ENCODE results near the gene RHBDF2.
A peak's percentile ranks its signal among the peaks of the same experiment; 100 is the strongest.
"Not testable (repeated sequence)": the region's sequence is repeated elsewhere in the genome, so short reads cannot be mapped to it uniquely, and the experiment has no call there.

RHBDF2 gene

GRCh38 chr17:76529224-76530094 lies 28.2 kb upstream of the RHBDF2 start:
- DNase-seq (ENCODE audit: low read depth): no peak
- H3K4me3 ChIP-seq (ENCODE audit: low read depth, low read length): no peak overlapping the region
- in situ Hi-C loops (cut with HindIII; ENCODE audit: low sequenced_read_pairs): no loop called here
- no peak for TF ChIP-seq CTCF (IDR thresholded peaks at IDR 0.05; ENCODE audit: low read depth, low read length, missing control alignments)

DNA sequence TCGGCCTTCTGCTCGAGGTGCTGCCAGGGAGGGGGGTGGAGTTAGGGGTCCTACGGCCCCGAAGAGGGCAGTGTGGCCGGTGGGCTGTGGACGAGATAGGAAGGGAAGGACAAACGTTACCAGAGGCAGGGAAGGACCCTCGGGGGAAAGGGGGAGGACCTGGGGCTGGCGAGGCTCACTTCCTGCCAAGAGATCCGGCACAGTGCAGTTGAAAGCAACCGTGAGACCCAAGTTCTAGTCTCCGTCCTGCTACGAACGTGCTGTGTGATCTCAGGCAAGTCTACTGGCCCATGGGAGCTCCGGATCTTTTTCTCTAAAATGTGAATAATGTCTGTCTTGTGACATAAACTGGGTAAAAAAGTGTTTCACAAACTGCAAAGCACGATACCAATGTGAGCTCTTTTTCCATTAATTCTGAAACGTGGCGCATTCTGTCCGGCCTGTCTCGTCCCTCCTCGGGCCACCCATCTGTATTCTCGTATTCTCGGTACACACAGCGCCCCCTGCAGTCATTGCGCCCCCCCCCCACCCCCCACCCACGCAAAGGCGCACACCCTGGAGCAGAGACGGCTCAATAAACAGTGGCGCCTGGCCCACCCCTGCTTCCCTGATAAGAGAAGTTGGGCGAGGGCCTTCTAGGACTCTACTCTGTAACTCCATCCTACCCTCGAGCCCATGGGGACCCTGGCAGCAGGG lies 27.5 kb upstream of the RHBDF2 start:
- H3K4me3 ChIP-seq (ENCODE audit: low read depth, low read length): no peak overlapping the region
- DNase-seq (ENCODE audit: low read depth): no peak
- TF ChIP-seq CTCF (IDR thresholded peaks at IDR 0.05; ENCODE audit: low read depth, low read length, missing control alignments): no peak
- in situ Hi-C loops (cut with HindIII; ENCODE audit: low sequenced_read_pairs): no loop called here

DNA sequence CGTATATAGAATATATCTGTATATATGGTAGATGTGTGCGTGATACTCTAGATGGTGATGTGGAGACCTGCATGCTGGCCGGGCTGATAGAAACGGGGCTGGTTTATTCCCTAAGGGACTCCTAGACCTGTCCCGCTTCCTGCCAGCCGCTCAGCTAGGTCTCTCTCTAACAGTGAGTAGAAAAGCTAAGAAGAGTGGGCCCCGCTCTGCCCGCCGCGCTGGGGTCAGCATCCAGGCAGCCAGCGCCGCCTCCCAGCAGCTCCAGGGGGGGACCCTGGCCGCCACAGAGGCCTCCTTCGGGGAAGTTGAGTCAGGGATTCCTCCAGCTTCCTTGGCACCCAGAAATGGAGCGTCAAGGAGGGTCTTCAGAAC lies 26.9 kb upstream of the RHBDF2 start:
- DNase-seq (ENCODE audit: low read depth): no peak
- TF ChIP-seq CTCF (IDR thresholded peaks at IDR 0.05; ENCODE audit: low read depth, low read length, missing control alignments): no peak
- no peak overlapping the region for H3K4me3 ChIP-seq (ENCODE audit: low read depth, low read length)
- in situ Hi-C loops (cut with HindIII; ENCODE audit: low sequenced_read_pairs): no loop called here

DNA sequence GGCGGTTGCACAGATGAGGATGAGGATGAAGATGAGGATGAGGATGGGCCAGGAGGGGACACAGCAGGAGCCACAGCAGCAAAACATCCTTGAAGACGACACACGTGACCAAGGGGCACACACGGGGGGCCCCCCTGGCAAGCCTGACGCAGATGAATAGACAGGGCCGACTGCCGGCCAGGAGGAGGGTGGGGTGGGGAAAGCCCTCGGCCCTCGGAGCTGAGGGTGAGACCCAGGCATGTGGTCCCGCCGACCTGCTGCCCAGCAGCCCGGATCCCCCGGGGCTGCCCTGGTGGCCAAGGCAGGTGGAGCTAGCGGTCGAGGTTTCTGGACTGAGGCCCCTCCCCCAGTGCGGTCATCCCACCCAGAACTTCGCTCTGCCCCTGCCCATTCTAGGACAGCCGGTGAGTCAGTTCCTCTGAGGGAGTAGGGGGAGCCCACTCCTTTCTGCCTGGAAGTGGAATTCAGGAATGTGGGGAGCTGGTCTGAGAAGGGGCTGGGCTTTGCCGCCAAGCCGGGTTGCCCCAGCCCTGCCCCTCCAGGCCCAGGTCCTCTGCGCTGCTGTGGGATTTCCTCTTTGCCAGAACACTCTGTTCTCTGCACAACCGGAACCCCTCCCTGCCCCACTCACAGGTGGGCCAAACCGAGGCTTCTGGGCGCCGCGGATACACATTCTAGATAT lies 26.3 kb upstream of the RHBDF2 start:
- peak; percentile 57 for DNase-seq (ENCODE audit: low read depth)
- in situ Hi-C loops (cut with HindIII; ENCODE audit: low sequenced_read_pairs): no loop called here
- TF ChIP-seq CTCF (IDR thresholded peaks at IDR 0.05; ENCODE audit: low read depth, low read length, missing control alignments): peak; percentile 11
- no peak overlapping the region for H3K4me3 ChIP-seq (ENCODE audit: low read depth, low read length)

DNA sequence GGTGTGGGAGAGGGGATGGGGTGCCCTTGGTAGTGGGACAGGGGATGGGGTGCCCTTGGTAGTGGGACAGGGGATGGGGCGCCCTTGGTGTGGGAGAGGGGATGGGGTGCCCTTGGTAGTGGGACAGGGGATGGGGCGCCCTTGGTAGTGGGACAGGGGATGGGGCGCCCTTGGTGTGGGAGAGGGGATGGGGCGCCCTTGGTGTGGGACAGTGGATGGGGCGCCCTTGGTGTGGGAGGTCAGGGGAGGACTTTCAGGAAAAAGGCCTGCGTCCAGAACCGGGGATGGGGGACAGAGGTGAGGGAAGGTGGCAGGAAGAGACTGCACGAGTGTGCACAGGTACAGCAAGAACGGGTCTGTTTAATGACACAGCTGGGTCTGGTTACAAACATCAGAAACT lies 25.8 kb upstream of the RHBDF2 start:
- H3K4me3 ChIP-seq (ENCODE audit: low read depth, low read length); in situ Hi-C loops (cut with HindIII; ENCODE audit: low sequenced_read_pairs); DNase-seq (ENCODE audit: low read depth): not testable (repeated sequence)

DNA sequence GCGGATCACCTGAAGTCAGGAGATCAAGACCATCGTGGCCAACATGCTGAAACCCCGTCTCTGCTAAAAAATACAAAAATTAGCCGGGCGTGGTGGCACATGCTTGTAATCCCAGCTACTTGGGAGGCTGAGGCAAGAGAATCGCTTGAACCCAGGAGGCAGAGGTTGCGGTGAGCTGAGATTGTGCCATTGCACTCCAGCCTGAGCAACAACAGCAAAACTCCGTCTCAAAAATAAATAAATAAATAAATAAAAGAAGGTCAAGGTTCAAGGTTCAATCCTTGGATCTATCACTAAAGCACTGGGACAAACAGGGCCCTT lies 24.2 kb upstream of the RHBDF2 start:
- DNase-seq (ENCODE audit: low read depth); in situ Hi-C loops (cut with HindIII; ENCODE audit: low sequenced_read_pairs); H3K4me3 ChIP-seq (ENCODE audit: low read depth, low read length): not testable (repeated sequence)

GRCh38 chr17:76524598-76525512 lies 23.6 kb upstream of the RHBDF2 start:
- TF ChIP-seq CTCF (IDR thresholded peaks at IDR 0.05; ENCODE audit: low read depth, low read length, missing control alignments): no peak
- DNase-seq (ENCODE audit: low read depth): no peak
- H3K4me3 ChIP-seq (ENCODE audit: low read depth, low read length): no peak overlapping the region
- in situ Hi-C loops (cut with HindIII; ENCODE audit: low sequenced_read_pairs): no loop called here
